ENCODE measurements around the gene ZNF565.
"Not testable (repeated sequence)": the region's sequence is repeated elsewhere in the genome, so short reads cannot be mapped to it uniquely, and the experiment has no call there.

Gene ZNF565

DNA sequence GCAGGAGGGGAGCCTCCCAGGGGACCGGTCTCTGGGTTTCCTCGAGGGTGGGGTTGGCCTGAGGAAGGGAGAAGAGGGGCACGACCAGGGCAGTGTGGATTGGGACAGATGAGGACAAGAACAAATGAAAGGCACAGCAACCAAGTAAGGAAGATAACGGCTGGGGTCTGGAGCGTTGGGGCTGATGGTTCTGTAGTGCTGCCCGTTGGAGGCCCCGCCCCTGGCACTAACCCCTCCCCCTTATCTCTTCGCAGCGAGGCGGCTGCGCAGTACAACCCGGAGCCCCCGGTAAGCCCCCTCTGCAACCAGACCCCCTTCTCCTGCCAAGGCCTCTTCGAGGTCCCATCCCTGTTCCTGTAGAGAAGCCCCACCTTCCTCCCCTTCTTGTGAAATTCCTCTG, 72.4 kb downstream of the ZNF565 start:
- no peak overlapping the region for H3K4me3 ChIP-seq (replicated peaks in 1 of 2; ENCODE audit: low read depth in 2 of 2, low read length in 2 of 2)
- TF ChIP-seq, protein P1, sequence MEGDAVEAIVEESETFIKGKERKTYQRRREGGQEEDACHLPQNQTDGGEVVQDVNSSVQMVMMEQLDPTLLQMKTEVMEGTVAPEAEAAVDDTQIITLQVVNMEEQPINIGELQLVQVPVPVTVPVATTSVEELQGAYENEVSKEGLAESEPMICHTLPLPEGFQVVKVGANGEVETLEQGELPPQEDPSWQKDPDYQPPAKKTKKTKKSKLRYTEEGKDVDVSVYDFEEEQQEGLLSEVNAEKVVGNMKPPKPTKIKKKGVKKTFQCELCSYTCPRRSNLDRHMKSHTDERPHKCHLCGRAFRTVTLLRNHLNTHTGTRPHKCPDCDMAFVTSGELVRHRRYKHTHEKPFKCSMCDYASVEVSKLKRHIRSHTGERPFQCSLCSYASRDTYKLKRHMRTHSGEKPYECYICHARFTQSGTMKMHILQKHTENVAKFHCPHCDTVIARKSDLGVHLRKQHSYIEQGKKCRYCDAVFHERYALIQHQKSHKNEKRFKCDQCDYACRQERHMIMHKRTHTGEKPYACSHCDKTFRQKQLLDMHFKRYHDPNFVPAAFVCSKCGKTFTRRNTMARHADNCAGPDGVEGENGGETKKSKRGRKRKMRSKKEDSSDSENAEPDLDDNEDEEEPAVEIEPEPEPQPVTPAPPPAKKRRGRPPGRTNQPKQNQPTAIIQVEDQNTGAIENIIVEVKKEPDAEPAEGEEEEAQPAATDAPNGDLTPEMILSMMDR (IDR thresholded peaks at IDR 0.05; ENCODE audit: low read depth, low read length), result no peak
- no peak for DNase-seq (ENCODE audit: low read depth in 2 of 2)

DNA sequence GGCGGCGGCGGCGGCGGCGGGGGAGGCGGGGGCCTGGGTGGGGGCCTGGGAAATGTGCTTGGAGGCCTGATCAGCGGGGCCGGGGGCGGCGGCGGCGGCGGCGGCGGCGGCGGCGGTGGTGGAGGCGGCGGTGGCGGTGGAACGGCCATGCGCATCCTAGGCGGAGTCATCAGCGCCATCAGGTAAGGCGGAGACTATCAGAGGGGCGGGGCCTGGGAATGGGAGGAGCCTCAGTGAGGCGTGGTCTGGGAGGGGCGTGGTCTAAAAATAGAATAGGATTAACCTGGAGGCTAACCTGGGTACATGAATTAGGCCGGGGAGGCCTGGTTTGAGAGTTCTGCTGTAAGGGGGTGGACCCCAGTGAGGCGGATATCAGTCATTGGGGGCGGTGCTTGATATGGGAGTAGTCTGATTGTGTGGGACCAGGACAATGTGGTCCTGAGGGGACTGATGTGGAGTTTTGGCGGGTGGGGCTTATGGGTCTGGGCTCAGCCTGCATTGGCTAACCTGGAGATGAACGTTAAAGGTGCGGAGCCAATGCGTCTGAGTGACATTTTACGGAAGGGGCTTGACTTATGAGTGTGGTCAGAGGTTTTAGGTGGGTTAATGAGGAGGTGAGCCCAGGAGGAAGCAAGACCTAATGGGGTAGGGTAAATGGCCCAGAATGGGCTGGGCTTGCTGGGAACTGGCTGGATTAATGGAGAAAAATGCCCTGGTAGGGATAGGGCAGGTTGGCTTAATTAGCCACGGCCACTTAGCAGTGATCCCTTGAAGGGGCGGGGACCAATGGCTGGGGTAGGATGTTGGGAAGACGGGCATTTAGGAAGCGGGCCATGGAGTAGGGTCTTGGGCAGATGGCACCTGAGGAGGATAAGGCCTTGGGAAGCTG, 73.2 kb downstream of the ZNF565 start:
- DNase-seq (ENCODE audit: low read depth in 2 of 2), result peak; percentile 85 to 87
- TF ChIP-seq, protein P1 (IDR thresholded peaks at IDR 0.05; ENCODE audit: low read depth, low read length), result no peak
- H3K4me3 ChIP-seq (replicated peaks in 1 of 2; ENCODE audit: low read depth in 2 of 2, low read length in 2 of 2), result peak overlapping the region; percentile 90 to 94

DNA sequence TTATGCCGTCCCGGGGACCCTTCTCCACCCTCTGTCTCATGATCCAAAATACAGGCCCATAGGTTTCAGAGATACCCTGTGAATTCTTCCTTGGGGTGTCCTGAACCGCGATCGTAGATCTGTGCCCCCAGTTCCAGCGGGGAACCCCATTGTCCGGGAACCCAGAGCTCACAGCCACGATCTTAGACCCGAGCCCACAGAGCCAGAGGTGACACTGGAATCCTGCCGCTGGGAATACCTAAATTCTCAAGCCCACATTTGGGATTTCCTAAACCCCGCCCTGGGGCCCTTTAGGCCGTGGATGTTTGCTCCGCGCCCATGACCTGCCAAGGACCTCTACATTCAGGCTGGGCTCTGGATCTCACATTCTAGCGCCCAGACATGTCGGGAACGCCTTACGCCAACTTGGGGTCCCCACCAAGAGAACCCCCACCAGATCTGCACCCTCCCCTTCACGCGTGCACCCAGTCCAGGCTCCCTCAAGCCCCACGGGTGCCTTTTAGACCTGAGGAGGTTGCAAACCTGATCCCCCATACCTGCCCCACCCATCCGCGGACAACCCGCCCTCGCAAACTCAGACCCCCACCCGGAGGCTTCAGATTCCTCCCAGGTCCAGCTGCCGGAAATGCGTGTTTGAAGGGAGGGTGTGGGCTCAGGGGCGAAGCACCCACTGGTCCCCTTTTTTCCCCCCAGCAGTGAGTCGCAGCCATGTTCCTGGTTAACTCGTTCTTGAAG, 74.0 kb downstream of the ZNF565 start:
- TF ChIP-seq, protein P1 (IDR thresholded peaks at IDR 0.05; ENCODE audit: low read depth, low read length), result no peak
- H3K4me3 ChIP-seq (replicated peaks in 1 of 2; ENCODE audit: low read depth in 2 of 2, low read length in 2 of 2), result peak overlapping the region; percentile 90 to 94
- peak; percentile 60 to 64 for DNase-seq (ENCODE audit: low read depth in 2 of 2)

DNA sequence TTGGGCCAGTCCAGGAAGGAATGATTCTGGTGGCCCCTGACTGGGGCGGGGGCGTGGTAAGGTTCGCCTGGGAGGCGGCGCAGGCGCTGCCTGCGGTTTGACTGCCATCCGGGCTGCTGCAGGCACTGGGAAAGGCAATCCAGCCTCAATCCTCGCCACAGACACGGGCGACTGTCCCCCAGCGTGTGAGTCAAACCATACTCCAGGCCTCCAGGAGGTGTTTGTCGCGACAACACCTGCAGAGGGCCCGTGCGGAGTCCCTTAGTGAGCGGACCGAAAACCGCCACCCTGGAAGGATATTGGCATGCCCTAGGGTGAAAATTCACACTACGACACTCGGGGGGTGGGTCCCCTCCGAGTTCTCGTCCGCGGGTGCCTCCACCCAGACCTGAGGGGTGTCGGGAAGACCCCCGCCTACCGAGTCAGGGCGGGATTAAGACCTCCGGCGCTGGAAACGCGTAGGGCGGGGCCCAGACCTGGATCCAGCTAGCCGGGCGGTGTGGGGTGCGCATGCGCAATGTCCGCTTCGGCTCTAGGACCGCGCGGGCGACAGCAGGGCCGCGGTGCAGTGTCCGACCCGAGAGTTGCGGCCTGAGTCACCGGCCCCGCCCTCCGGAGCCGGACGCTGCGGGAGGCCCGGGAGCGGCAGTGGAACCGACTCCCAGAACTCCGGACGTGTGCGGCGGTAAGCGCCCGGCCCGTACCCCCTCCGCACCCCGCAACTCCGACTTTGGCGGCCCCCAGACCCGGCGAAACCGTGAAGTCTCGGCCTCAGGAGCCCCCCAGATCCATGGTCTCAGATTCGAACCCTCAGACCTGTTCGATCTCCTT, 74.8 kb downstream of the ZNF565 start, which contains the start of gene CAPNS1:
CAPNS1 (plus strand) TSS at position 594 of the 831 bp plus-strand sequence. CDS start 946 bp downstream, outside the sequence.
- TF ChIP-seq, protein P1 (IDR thresholded peaks at IDR 0.05; ENCODE audit: low read depth, low read length), result no peak
- peak; percentile 95 to 97 for DNase-seq (ENCODE audit: low read depth in 2 of 2)
- peak within 1 kb of the TSS; percentile 90 to 94 for H3K4me3 ChIP-seq (replicated peaks in 1 of 2; ENCODE audit: low read depth in 2 of 2, low read length in 2 of 2)

DNA sequence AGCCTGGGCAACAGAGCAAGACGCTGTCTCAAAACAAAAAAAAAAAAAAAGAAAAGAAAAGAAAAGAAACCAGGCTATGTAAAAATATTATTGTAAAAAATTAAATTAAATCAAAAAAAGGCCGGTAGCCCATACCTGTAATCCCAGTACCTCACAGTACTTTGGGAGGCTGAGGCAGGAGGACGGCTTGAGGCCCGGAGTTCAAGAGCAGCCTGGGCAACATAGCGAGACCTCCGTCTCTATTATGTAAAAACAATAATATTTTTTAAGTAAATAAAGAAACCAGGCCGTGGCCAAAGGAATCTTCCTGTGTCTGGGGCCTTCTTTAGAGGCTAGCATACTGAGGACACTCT, 75.4 kb downstream of the ZNF565 start:
- DNase-seq (ENCODE audit: low read depth in 2 of 2), result no peak
- peak overlapping the region; percentile 90 to 94 for H3K4me3 ChIP-seq (replicated peaks in 1 of 2; ENCODE audit: low read depth in 2 of 2, low read length in 2 of 2)
- TF ChIP-seq, protein P1 (IDR thresholded peaks at IDR 0.05; ENCODE audit: low read depth, low read length), result no peak

DNA sequence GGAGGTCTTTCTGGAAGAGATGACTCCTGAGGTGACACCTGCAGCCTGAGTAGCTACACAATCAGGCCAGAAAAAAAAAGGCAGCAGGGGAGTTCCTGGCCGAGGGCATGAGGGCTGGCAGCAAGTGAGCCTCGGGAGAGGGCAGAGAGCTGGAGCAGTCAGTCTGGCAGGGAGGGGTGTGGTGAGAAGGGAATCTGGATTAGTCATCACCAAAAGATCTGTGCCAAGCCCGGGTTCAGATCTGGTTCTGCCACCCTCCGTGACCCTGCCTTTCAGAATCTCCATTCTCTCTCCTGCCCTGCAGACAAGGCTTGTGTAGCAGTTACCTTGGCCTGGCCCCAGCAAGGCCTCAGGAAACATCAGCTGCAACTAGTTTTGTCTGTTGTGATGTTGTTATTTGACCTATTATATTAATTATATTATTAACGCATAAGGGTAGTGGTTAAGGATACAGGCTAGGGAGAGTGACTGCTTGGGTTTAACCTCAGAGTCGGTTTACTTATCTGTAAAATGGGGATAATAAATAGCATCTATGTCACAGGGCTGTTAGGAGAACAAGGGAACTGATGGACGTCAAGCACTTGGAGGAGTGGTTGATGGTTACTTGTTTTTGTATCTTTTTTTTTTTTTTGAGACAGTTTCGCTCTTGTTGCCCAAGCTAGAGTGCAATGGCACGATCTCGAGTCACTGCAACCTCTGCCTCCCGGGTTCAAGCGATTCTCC, 77.3 kb downstream of the ZNF565 start:
- H3K4me3 ChIP-seq (replicated peaks in 1 of 2; ENCODE audit: low read depth in 2 of 2, low read length in 2 of 2), result no peak overlapping the region
- TF ChIP-seq, protein P1 (IDR thresholded peaks at IDR 0.05; ENCODE audit: low read depth, low read length), result no peak
- peak; percentile 50 to 73 for DNase-seq (ENCODE audit: low read depth in 2 of 2)

DNA sequence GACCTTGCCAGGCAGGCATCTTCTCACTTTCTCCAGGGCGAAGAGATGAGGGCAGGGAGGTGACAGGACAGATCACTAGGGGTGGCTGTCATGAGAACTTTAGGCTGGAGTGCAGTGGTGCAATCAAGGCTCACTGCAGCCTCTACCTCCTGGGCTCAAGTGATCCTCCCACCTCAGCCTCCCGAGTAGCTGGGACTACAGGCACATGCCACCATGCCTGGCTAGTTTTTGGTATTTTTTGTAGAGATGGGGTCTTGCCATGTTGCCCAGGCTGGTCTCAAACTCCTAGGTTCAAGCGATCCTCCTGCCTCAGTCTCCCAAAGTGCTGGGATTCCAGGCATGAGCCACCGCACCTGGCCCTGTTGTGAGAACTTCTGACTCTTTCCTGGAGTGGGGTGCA, 79.6 kb downstream of the ZNF565 start:
- DNase-seq (ENCODE audit: low read depth in 2 of 2); H3K4me3 ChIP-seq (replicated peaks in 1 of 2; ENCODE audit: low read depth in 2 of 2, low read length in 2 of 2): not testable (repeated sequence)

All from cardiac fibroblast (primary cell).